Breast epithelium (tissue), 4 donors: Measurements from ENCODE around the gene NFAM1. TPM values are rescaled to one million over a fixed set of nuclear protein-coding genes. Genes with fewer than 3 reads are reported as not detected.
A peak's percentile ranks its signal among the peaks of the same experiment; 100 is the strongest.

ENCODE experiments used
- DNase-seq, 2 donors: peaks; one replicate each; pipeline ENCODE4 v3.0.0-alpha.2; 2019; ENCODE audit warnings: low spot score in 2 of 2
- H3K27ac ChIP-seq, 2 donors: fragments of 200-600 bp; sonication (generic) in 1 of 2; one replicate each; pipeline ENCODE4 v1.5.1; 2016 to 2019; ENCODE audit warnings: mild to moderate bottlenecking in 1 of 2
- H3K27me3 ChIP-seq, 2 donors: fragments of 200-600 bp; sonication (generic) in 1 of 2; one replicate each; pipeline versions ENCODE4 v1.5.1 to v1.6.0; 2017 to 2019; ENCODE audit warnings: control low read depth in 1 of 2, mild to moderate bottlenecking in 1 of 2
- H3K36me3 ChIP-seq: fragments of 200-600 bp; one replicate; pipeline ENCODE4 v1.5.1; 2019
- H3K4me1 ChIP-seq, 2 donors: fragments of 200-600 bp; sonication (generic); one replicate each; pipeline ENCODE4 v1.5.1; 2016 to 2019; ENCODE audit warnings: control low read depth in 1 of 2
- H3K4me3 ChIP-seq, 3 donors: fragments of 200-600 bp; sonication (generic); 1 replicate in 2 of 3; 2 replicates in 1 of 3; pipeline ENCODE4 v1.5.1; 2016 to 2019; ENCODE audit warnings: mild to moderate bottlenecking in 3 of 3, moderate library complexity in 2 of 3
- H3K9me3 ChIP-seq, 2 donors: fragments of 200-600 bp; sonication (generic) in 1 of 2; one replicate each; pipeline ENCODE4 v1.5.1; 2016 to 2019; ENCODE audit warnings: control low read depth in 1 of 2
- CTCF ChIP-seq, 3 donors: fragments of 450-650 bp; IDR thresholded peaks; one replicate each; pipeline ENCODE4 v1.5.1; 2016 to 2017; ENCODE audit warnings: antibody characterized with exemption in 3 of 3, mild to moderate bottlenecking in 3 of 3, moderate library complexity in 3 of 3
- POLR2A ChIP-seq: fragments of 450-650 bp; IDR thresholded peaks from one replicate; pipeline ENCODE4 v1.6.1; 2016; ENCODE audit warnings: antibody characterized with exemption, mild to moderate bottlenecking, moderate library complexity
- POLR2AphosphoS5 ChIP-seq, 3 donors: sonication (generic); formaldehyde crosslinking; IDR thresholded peaks; one replicate each; pipeline ENCODE4 v1.6.1; 2017; ENCODE audit warnings: antibody characterized with exemption in 3 of 3
- intact Hi-C: fragments of 100-400 bp; cut with DNase I; formaldehyde crosslinking; loops from one replicate; pipeline ENCODE4 v1.15.1; 2023; ENCODE audit warnings: low total_unique reads
- total RNA-seq, 3 donors: library from RNA; depleted of rRNA; stranded (reverse); fragments of >200 nt; gene quantifications; one replicate each; pipeline ENCODE4 v1.1.0, GENCODE V29; 2016

The NFAM1 gene
- total RNA-seq, 3 donors from 2014 or later = 0.66 to 4.3 (median 1.5) TPM

DNA sequence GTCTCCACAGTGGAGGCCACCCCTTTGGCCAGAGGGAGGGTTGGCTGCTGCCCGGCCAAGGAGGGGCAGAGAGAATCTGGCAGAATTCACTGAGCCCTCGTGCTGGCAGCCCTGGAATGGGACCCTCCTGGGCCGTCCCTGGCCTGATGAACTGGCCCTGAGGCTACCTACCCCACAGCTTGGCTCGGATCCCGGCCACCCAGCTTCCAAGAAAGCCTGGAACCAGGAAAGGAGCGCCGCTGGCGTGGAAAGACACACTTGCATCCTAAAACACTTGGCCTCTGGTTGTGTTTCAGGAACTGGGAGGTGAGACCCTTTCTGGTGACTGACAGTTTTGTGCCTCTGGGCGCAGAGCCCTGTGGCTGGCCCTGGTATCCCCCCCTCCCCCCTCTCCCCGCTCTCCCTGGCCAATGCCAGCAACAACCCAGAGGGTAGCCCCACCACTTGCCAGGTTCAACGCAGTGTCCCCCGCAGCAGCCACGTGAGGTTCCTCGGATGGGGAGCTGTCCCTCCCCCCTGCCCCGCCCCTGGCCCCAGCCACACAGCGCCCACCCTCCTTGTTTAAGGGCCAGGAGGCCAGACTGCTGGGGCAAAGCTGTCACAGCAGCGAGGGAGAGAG is 693 bp downstream of the NFAM1 start:
- Histone ChIP-seq H3K36me3 (no peaks in the 10 kb centered on the region), H3K4me1 (peaks cover 9 to 18% of the 10 kb centered on the region in 2 donors), H3K9me3 (no peaks in the 10 kb centered on the region), H3K27ac (peak overlapping the region in 1 of 2 donors; percentile 38), H3K27me3 (no peaks in the 10 kb centered on the region), H3K4me3 (peak overlapping the region; percentile 13 to 31 (median 24))
- intact Hi-C loops = loop anchor here (10.0 kb wide), 1 partner anchor 267 kb away; no protein-coding TSS in a partner anchor
- no peak for TF ChIP-seq CTCF (IDR thresholded peaks at IDR 0.05)
- TF ChIP-seq POLR2AphosphoS5 (IDR thresholded peaks at IDR 0.05) = no peak
- TF ChIP-seq POLR2A = no peak
- no peak for DNase-seq

- Histone ChIP-seq H3K4me3 (peak overlapping the region in 1 of 3 donors; percentile 24), H3K27ac (no peak overlapping the region), H3K4me1 (peaks cover 9 to 14% of the 10 kb centered on the region in 2 donors), H3K27me3 (no peaks in the 10 kb centered on the region), H3K9me3 (no peaks in the 10 kb centered on the region), H3K36me3 (no peaks in the 10 kb centered on the region)
- TF ChIP-seq CTCF (IDR thresholded peaks at IDR 0.05) = no peak
- no peak for TF ChIP-seq POLR2AphosphoS5 (IDR thresholded peaks at IDR 0.05)
- no peak for TF ChIP-seq POLR2A
- intact Hi-C loops = loop anchor here (10.0 kb wide), 1 partner anchor 266 kb away; no protein-coding TSS in a partner anchor
- no peak for DNase-seq
Observed at GRCh38 chr22:42430528-42431125, 1.6 kb downstream of the NFAM1 start.

GRCh38 chr22:42428760-42429159 is 3.4 kb downstream of the NFAM1 start:
- intact Hi-C loops = no loop called here
- Histone ChIP-seq H3K4me3 (no peak overlapping the region), H3K27me3 (no peaks in the 10 kb centered on the region), H3K36me3 (no peaks in the 10 kb centered on the region), H3K27ac (no peak overlapping the region), H3K4me1 (peaks cover 3 to 10% of the 10 kb centered on the region in 2 donors), H3K9me3 (no peaks in the 10 kb centered on the region)
- TF ChIP-seq POLR2A (no peak), POLR2AphosphoS5 (IDR thresholded peaks at IDR 0.05) (no peak), CTCF (IDR thresholded peaks at IDR 0.05) (no peak)
- no peak for DNase-seq

DNA sequence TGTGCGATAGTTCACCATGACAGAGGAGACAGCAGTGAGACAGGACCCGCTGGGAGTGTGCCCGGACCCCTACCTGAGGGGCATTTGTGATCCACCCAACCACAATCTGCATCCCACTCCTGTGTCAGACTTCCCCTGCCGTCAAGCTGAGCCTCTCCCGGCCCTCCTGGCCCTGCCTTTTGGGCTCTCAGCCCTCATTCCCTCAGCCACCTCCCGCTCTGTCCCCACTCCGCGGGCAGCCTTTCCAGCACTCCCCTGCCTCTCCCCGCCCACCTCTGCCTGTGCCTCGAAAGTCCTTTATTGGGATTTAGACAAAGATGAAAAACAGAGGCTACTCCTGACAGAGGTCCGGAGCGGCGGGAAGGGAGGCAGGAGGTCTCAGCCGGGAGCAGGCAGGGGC is 4.2 kb downstream of the NFAM1 start:
- no peak for DNase-seq
- intact Hi-C loops = no loop called here
- H3K36me3 ChIP-seq = no peaks in the 10 kb centered on the region
- no peak overlapping the region for H3K27ac ChIP-seq
- no peaks in the 10 kb centered on the region for H3K9me3 ChIP-seq
- TF ChIP-seq POLR2A = no peak
- no peak for TF ChIP-seq CTCF (IDR thresholded peaks at IDR 0.05)
- TF ChIP-seq POLR2AphosphoS5 (IDR thresholded peaks at IDR 0.05) = no peak
- no peaks in the 10 kb centered on the region for H3K27me3 ChIP-seq
- peaks cover 3 to 10% of the 10 kb centered on the region in 2 donors for H3K4me1 ChIP-seq
- no peak overlapping the region for H3K4me3 ChIP-seq

GRCh38 chr22:42427167-42427566 is 5.0 kb downstream of the NFAM1 start:
- H3K27me3 ChIP-seq = no peaks in the 10 kb centered on the region
- no peak overlapping the region for H3K4me3 ChIP-seq
- TF ChIP-seq POLR2A (no peak), CTCF (IDR thresholded peaks at IDR 0.05) (no peak), POLR2AphosphoS5 (IDR thresholded peaks at IDR 0.05) (no peak)
- no peaks in the 10 kb centered on the region for H3K9me3 ChIP-seq
- no peak overlapping the region for H3K27ac ChIP-seq
- H3K4me1 ChIP-seq = peaks cover 3 to 10% of the 10 kb centered on the region in 2 donors
- intact Hi-C loops = no loop called here
- DNase-seq = no peak
- H3K36me3 ChIP-seq = no peaks in the 10 kb centered on the region
